ENCODE results near the gene DSCAM. TPM values are rescaled to one million over a fixed set of nuclear protein-coding genes. Genes with fewer than 3 reads are reported as not detected.

DSCAM gene
- total RNA-seq, 1 donor from 2014 or later, result not detected

- H3K36me3 ChIP-seq, result no peaks in the 10 kb centered on the region
- H3K36me3 Mint-ChIP-seq, result no peaks in the 10 kb centered on the region
- no peak overlapping the region for H3K4me2 ChIP-seq
- TF ChIP-seq CTCF (IDR thresholded peaks at IDR 0.05), result no peak
- TF ChIP-seq EZH2 (IDR thresholded peaks at IDR 0.05), result no peak
- H3K4me3 ChIP-seq, result no peak overlapping the region
- H2AFZ ChIP-seq (replicated peaks), result no peak overlapping the region
- DNase-seq (ENCODE audit: low spot score), result no peak
- H3K79me2 ChIP-seq (ENCODE audit: low read depth), result no peaks in the 10 kb centered on the region
- peaks cover 12% of the 10 kb centered on the region for H3K9me3 Mint-ChIP-seq
- no peak overlapping the region for H3K4me3 Mint-ChIP-seq
- no peak overlapping the region for H3K27ac ChIP-seq
- peaks cover 7% of the 10 kb centered on the region for H3K27me3 Mint-ChIP-seq (ENCODE audit: insufficient read depth, low read depth)
- no peaks in the 10 kb centered on the region for H3F3A ChIP-seq (ENCODE audit: low read depth)
- H4K20me1 ChIP-seq (ENCODE audit: low read depth), result no peaks in the 10 kb centered on the region
- no peaks in the 10 kb centered on the region for H3K9me3 ChIP-seq (ENCODE audit: low read depth)
- no peaks in the 10 kb centered on the region for H3K27me3 ChIP-seq
- peaks cover 3% of the 10 kb centered on the region for H3K4me1 Mint-ChIP-seq
- H3K27ac Mint-ChIP-seq, result no peak overlapping the region
- H3K9ac ChIP-seq, result no peak overlapping the region
- no peaks in the 10 kb centered on the region for H3K4me1 ChIP-seq
These were observed 655.8 kb downstream of the DSCAM start for GRCh38 chr21:40191196-40191595.

GRCh38 chr21:40187946-40188654 is 658.9 kb downstream of the DSCAM start:
- no peak overlapping the region for H3K4me2 ChIP-seq
- H3K79me2 ChIP-seq (ENCODE audit: low read depth), result no peaks in the 10 kb centered on the region
- TF ChIP-seq EZH2 (IDR thresholded peaks at IDR 0.05) (no peak), EZH2phosphoT487 (IDR thresholded peaks at IDR 0.05) (no peak), CTCF (IDR thresholded peaks at IDR 0.05) (no peak)
- H3K36me3 Mint-ChIP-seq, result no peaks in the 10 kb centered on the region
- no peaks in the 10 kb centered on the region for H3K9me3 ChIP-seq (ENCODE audit: low read depth)
- no peaks in the 10 kb centered on the region for H3K27me3 ChIP-seq
- H3K4me3 ChIP-seq, result no peak overlapping the region
- no peak overlapping the region for H3K27ac Mint-ChIP-seq
- no peak overlapping the region for H3K4me3 Mint-ChIP-seq
- no peak overlapping the region for H3K9ac ChIP-seq
- no peaks in the 10 kb centered on the region for H3K4me1 ChIP-seq
- H3F3A ChIP-seq (ENCODE audit: low read depth), result no peaks in the 10 kb centered on the region
- no peaks in the 10 kb centered on the region for H3K36me3 ChIP-seq
- no peaks in the 10 kb centered on the region for H4K20me1 ChIP-seq (ENCODE audit: low read depth)
- H3K9me3 Mint-ChIP-seq, result peaks cover 12% of the 10 kb centered on the region
- no peak for DNase-seq (ENCODE audit: low spot score)
- no peak overlapping the region for H2AFZ ChIP-seq (replicated peaks)
- peaks cover 9% of the 10 kb centered on the region for H3K27me3 Mint-ChIP-seq (ENCODE audit: insufficient read depth, low read depth)
- peaks cover 3% of the 10 kb centered on the region for H3K4me1 Mint-ChIP-seq
- H3K27ac ChIP-seq, result no peak overlapping the region

GRCh38 chr21:40187244-40187643 is 659.7 kb downstream of the DSCAM start:
- no peaks in the 10 kb centered on the region for H3K36me3 ChIP-seq
- no peaks in the 10 kb centered on the region for H3K9me3 ChIP-seq (ENCODE audit: low read depth)
- no peak overlapping the region for H3K27ac Mint-ChIP-seq

More at GRCh38 chr21:40187244-40187643, 659.7 kb downstream of the DSCAM start:
- Histone ChIP-seq H3K79me2 (ENCODE audit: low read depth) (no peaks in the 10 kb centered on the region), H3K9ac (no peak overlapping the region), H3F3A (ENCODE audit: low read depth) (no peaks in the 10 kb centered on the region), H3K27me3 (no peaks in the 10 kb centered on the region), H3K4me1 (no peaks in the 10 kb centered on the region), H3K27ac (no peak overlapping the region), H3K4me2 (no peak overlapping the region), H3K4me3 (no peak overlapping the region), H2AFZ (replicated peaks) (no peak overlapping the region), H4K20me1 (ENCODE audit: low read depth) (no peaks in the 10 kb centered on the region)
- TF ChIP-seq EZH2phosphoT487 (IDR thresholded peaks at IDR 0.05), result no peak
- no peak for TF ChIP-seq EZH2 (IDR thresholded peaks at IDR 0.05)
- no peak for TF ChIP-seq CTCF (IDR thresholded peaks at IDR 0.05)
- H3K9me3 Mint-ChIP-seq, result peaks cover 13% of the 10 kb centered on the region
- H3K36me3 Mint-ChIP-seq, result no peaks in the 10 kb centered on the region
- DNase-seq (ENCODE audit: low spot score), result no peak
- H3K4me3 Mint-ChIP-seq, result no peak overlapping the region
- peaks cover 9% of the 10 kb centered on the region for H3K27me3 Mint-ChIP-seq (ENCODE audit: insufficient read depth, low read depth)
- H3K4me1 Mint-ChIP-seq, result peaks cover 3% of the 10 kb centered on the region
